ENCODE measurements around the gene ATXN1.

GRCh38 chr6:16392010-16392409 lies 369.2 kb downstream of the ATXN1 start:
- TF ChIP-seq POLR2A (IDR thresholded peaks at IDR 0.05; ENCODE audit: low read length) (no peak), GATA1 (IDR thresholded peaks at IDR 0.05; ENCODE audit: low read depth, low read length) (no peak)
